NCI-H1694 treated with DMSO at 0.1 percent for 48 hours (cell line): Measurements from ENCODE around the gene TMEM191B.
"Not testable (repeated sequence)": the region's sequence is repeated elsewhere in the genome, so short reads cannot be mapped to it uniquely, and the experiment has no call there.

ENCODE experiments used
- DNase-seq: peaks from one replicate; lab custom pipeline; 2025; lab: John Stamatoyannopoulos, UW

The TMEM191B gene

DNA sequence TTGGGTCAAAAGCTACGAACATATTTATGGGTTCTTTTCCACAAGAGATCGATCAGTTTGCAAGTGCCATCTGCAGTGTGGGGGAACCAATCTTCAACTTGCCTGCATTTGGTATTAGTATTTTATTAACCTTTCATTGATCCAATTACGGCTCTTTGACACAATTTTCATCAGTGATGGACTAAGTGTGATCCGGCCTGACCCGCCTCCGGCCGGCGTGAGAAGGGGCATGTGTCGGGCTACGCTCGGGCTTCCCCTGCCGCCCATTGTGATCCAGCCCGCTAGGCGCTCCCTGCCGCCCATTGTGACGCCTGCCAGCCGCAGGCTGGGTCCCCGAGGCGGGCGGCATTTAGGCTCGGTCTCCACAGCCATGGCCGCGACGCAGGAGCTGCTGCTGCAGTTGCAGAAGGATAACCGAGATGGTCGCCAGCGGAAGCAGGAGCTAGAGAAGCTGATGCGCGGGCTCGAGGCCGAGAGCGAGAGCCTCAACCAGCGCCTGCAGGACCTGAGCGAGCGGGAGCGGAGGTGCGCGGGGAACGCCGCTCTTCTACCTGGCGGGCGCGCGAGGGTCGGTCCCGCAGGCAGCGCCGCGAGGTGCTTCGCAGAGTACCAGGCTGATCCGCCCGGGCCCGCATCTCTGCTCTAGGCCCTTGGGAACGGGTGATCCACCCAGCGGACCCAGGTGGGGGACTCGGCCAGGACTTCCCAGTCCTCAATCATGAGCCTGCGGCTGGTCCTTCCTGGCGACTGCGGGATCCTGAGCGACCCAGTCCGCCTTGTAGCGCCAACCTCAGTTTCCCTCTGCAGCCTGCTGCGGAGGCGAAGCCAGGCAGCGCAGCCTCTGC lies at the start of gene TMEM191B:
Gene TMEM191B, plus strand, starts transcription at position 51 of the 845 bp plus-strand sequence. Its CDS starts 179 bp downstream, at position 230.
- DNase-seq: not testable (repeated sequence)

GRCh38 chr22:18496227-18496626 lies 31.4 kb upstream of the TMEM191B start:
- DNase-seq: not testable (repeated sequence)

DNA sequence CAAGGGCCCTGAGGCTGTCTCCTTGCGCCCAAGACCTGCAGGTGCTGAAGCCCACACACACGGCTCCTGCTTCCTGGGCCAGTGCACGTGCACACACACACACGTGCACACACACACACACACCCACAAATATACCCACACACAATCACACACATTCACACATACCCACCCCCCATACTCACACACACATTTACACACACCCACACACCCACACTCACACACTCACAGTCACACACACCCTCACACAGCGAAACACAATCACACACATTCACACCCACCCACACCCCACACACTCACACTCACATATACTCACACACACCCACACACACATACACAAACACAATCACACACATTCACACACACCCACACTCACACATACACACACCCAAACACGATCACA lies 16.3 kb upstream of the TMEM191B start:
- not testable (repeated sequence) for DNase-seq

GRCh38 chr22:18512378-18512777 lies 15.2 kb upstream of the TMEM191B start:
- not testable (repeated sequence) for DNase-seq

- DNase-seq: not testable (repeated sequence)
These were observed 14.1 kb upstream of the TMEM191B start for GRCh38 chr22:18513454-18513853.

DNA sequence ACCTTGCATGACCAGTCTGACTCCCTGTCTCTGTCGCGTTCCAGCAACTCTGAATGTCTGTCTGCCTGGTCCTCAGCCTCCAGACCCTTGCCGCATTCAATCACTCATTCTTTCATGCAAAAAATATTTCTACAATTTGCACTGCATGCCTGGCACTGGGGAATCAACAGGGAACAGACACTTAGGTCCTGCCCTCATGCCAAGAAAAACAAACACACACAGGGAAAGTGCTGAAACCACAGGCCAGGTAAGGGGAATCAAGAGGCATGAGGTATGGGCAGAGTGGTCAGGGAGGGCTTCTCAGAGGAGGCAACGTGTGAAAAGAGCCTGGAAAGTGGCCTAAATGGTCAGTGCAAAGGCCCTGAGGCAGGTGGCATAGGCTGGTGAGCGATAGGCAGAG lies 9.5 kb upstream of the TMEM191B start, which contains the start of gene GGTLC3:
Gene GGTLC3, minus strand, starts transcription at position 101 of the 400 bp plus-strand sequence. CDS start 264 bp downstream, outside the sequence.
- not testable (repeated sequence) for DNase-seq

GRCh38 chr22:18522762-18523161 lies 4.8 kb upstream of the TMEM191B start:
- not testable (repeated sequence) for DNase-seq

DNA sequence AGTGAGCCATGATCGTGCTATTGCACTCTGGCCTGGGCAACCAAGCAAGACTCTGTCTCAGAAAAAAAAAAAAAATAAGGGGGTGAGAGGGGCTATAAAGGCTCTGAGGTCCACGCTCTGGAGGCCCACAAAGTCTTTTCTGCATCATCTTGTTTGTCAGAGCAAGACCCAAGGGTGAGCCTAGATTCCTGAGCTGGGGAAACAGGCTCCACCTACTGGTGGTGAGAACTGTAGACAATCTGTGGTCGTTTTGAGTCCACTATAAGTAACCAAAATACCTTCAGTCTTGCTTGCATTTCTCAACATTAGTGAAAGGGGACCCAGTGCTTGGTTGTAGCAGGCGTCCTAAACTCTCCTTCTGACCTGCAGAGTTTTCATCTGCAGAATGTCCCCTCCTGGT lies 4.3 kb upstream of the TMEM191B start:
- DNase-seq: not testable (repeated sequence)

- DNase-seq: not testable (repeated sequence)
These were observed 1.2 kb downstream of the TMEM191B start for GRCh38 chr22:18528597-18529415.

GRCh38 chr22:18529416-18530145 lies 2.0 kb downstream of the TMEM191B start:
- DNase-seq: not testable (repeated sequence)

DNA sequence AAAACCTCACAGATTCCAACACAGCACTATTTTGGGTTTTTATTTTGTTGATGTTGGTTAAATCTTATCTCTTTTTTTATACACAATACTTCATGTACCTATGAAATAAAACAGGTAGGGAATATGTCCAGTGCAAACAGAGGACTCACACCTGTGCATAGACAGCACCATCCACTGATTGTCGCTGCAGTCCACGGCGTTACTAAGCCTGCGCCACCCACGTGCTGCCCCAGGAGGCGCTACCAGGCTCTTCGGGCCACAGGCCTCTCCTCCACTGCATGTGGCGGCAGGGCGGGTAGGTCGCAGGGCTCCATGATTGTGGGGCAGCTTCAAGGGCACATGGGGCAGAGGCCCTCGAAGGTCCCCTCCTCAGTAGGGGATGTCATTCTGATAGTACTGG lies 6.0 kb downstream of the TMEM191B start:
- not testable (repeated sequence) for DNase-seq

GRCh38 chr22:18534315-18534714 lies 6.7 kb downstream of the TMEM191B start:
- DNase-seq: not testable (repeated sequence)

DNA sequence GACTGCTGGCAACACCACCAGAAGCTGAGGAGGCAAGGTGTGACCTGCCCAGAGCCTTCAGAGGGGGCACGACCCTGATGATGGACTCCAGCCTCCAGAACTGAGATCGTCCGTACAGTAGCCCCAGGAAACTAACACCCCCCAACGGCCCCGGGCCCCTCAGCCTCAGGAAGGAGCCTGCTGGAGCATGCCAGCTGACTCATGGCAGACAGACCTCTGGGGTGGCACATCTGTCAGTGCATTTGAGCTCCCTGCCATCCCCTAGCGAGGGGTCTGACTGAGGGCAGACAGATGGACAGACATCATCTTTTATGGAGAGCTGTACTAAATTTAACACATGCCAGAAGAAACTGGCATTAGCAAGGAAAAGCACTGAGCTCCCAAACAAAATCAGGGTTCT lies 12.4 kb downstream of the TMEM191B start:
- DNase-seq: not testable (repeated sequence)

DNA sequence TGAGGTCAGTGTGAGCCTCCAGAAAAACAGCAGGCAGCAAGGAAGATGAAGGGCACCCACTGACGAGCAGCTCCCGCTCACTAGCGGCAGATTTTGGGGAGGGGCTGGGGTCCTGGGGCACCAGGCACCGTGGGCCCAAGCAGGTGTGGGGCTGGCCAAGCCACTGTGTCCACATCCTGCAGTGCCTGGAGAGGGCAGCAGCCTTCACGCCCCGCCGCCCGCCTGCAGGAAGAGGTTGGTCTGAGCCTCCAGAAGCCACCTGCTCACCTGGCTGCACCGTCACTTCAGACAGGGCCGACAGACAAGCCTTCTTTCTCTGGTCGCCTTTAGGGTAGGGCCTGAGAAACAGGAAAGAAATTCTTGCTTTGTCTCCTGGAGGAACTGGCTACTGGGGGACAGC lies 15.8 kb downstream of the TMEM191B start:
- DNase-seq: not testable (repeated sequence)

- not testable (repeated sequence) for DNase-seq
These were observed 17.0 kb downstream of the TMEM191B start for GRCh38 chr22:18544615-18545014.

DNA sequence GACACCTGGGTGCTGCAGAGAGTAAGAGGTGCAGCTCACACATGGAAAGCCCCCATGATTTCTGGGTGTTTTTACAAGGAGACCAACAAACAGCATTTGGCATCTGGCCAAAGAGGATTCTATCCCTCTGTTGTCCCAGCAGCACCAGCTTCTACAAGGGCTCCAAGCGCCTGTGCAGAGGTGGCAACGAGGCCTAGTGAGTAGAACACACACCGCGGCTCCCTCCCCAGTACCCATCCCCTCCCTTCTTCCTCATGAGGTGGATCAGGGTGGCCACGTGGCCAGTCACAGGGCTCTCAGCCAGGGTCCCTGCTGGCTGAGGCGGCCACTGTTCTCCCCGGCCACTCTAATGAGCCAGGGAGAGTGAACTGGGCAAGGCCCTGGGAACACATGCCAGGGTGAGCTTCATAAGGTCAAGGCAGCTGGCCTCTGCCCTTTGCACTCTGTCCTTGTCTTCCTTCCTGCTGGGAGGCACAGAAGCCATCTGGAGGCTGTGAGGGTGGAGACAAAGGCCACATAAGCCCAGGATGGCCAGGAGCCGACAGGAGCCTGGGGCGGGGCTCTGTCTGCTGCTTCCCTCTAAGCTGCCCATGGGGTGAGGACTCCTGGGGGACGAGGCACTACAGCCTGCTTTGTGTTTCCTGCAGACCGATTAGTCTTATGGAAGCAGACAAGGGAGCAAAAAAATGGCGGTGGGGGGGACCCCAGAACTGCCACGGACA lies 22.0 kb downstream of the TMEM191B start:
- not testable (repeated sequence) for DNase-seq

GRCh38 chr22:18551046-18551445 lies 23.4 kb downstream of the TMEM191B start:
- DNase-seq: not testable (repeated sequence)

DNA sequence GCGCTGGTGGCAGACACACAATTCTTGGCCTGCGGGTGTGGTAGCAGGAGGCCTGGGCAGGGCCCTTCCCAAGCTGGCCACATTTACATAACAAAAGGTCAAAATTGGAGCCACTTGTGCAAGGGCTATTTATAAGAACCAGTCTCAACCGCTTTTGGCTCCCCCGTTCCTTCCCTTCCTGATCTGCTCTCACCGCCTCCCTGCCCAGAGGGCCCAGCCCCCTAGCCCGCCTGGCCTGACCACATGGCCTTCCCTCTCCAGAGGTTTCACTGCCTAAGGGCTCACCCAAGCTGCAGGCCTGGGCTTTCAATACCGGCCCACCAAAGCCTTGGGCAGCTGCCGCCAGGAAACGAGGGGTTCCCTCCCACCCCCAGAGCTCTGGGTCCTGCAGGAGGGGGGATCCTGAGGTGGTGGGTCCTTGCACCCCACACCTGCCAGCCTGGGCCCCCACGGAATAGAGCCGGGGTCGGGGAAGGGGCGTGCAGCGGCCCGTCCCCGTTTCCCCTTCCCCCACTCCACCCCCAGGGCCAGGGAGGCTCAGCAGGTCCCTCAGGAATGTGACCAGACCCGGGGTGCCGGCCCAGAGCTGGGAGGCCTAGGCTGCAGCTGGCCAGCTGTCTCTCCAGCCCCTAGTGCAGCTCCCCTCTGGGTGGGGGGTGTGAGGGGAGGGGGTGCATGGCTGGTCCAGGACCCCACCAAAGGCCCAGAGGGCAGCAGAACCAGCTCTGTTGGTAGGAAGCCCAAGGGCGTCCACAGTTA lies 25.4 kb downstream of the TMEM191B start:
- DNase-seq: not testable (repeated sequence)

DNA sequence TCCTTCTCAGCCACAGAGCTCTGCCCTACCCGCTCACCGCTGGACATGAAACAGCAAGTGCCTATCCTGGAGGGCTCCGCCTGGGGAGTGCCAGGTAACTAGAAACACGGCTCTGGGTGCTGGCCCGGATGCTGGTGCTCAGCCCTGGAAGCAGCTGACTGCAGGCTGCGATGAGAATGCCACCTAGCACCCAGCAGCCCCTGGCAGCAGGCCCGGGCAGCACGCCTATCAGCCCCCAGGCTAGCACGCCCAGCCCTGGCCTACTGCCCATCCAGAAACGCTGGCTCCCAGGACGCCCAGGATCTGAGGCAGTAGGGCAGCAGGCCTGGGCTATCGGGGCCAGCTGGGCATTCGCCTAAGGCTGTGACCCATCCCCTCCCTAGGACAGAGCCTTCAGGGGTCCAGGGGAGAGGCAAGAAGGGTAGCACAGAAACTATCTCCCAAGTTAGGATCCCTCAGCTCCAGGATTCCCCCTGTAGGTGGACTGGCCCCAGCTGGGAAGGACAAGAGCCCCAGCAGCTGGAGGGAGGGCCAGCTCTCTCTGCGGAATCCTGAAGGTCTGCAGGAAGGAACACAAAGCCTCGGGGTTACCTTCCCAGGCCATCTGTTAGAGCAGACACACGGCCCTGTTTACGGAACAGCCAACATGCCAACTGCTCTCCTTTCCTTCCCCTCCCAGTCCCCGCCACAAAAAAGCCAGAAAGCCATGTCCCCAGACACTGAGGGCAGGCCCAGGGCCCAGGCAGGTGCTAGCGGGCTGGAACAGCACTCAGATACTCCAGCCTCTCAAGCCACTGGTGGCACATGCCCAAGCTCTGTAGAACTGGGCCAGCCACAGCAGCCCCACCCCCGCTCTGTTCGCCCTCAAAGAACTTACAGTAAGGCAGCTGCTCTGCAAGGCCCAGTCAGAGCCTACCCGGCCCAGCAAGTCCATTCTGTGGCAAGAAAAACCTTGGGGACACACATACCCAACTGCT lies 27.0 kb downstream of the TMEM191B start:
- not testable (repeated sequence) for DNase-seq
